Measurements from ENCODE around the gene PIGQ.

The PIGQ gene

DNA sequence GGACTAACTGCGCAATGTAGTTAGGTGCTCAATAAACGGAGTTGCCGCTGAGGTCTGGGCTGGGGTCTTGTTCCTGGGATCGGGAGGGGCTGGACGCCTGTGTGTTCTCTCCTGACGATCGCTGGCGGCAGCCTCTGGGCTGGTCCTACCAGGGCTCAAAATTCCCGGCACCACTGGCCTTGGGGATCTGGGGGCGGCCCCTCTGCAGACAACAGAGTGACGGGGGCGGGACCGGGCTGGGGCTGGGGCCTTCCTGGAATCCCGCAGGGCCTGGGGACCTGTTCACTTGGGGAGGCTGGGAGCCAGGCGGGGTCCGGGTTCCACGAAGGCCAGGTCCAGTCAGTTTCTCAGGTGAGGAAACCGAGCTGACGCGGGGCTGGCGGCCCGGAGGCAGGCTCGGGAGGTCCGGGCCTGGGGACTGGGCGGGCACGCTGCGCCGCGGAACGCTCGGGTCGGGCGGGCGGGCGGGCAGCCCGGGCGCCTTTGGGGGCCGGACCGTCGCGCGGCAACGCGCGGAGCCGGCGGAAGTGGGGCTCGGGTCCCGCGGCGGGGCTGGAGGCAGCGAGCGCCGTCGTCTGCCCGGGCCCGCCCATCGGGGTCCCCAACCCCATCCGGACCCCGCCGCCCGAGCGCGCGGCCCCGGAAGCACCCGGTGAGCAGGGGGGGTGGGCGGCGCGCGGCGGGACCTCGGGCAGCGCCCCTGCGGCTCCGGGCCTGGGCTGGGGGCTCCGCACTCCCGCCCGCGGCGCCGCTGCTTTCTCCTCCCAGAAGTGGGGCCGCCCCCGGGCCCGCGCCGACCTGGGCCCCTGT, at the start of gene PIGQ:
TSS of gene PIGQ (plus strand) at position 524 of the 810 bp plus-strand sequence. CDS start 4,107 bp downstream, outside the sequence.
- DNase-seq = peak; percentile 87

DNA sequence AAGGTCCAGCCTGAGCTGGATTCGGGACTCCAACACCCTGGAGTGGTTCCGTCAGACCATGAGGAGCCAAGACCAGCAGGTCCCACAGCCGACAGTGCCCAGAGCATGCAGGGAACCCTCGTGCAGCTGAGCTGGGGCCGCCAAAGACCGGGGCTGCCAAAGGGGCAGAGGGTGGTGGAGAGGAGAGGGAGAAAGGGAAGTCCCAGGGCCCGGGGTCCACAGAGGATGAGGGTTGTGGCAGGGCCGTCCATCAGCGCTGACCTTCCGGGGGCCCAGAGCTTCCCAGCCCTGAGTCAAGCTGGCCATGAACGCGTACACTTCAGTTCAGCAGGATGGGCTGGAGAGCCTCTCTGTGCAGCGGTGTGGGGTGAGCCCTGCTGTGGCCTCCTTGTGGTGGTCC, 48.9 kb upstream of the PIGQ start:
- DNase-seq = no peak

DNA sequence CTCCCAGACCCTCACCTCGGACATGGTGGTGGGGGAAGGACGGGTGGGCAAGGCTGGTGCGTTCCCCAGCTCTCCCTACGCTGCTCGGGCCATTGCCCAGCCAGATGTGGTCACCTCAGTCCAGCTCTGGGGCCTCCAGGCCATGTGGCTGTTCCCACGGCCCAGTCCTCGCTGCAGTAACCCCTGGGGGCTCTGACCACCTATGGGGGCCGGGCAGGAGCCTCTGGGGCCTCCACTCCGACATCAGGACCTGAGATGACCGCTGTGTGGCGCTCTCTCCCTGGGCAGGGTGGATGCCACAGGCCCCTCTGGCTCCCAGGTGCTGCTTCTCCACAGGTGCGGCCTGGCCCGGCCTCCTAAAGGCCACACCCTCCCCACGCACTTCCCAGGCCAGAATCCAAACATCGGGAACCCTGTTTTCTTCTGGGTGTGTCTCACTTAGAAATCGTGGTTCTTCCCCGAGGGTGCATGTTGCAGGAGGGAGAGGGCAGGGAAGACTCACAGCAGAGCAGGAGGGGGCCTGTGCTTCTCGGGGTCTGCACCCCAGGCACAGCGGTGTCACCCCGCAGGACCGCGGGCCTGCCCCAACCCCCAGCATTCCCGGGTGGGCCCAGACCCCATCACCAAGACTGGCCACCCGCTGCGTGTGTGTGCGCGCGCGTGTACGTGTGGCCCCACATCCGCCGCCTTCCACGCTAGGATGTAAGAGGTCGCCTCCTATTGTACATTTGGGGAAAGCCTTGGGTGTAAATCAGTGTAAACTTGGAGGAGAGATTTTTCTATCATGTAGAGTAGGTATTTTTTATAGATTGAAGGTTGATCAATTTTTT, 48.2 kb upstream of the PIGQ start:
- DNase-seq = no peak

DNA sequence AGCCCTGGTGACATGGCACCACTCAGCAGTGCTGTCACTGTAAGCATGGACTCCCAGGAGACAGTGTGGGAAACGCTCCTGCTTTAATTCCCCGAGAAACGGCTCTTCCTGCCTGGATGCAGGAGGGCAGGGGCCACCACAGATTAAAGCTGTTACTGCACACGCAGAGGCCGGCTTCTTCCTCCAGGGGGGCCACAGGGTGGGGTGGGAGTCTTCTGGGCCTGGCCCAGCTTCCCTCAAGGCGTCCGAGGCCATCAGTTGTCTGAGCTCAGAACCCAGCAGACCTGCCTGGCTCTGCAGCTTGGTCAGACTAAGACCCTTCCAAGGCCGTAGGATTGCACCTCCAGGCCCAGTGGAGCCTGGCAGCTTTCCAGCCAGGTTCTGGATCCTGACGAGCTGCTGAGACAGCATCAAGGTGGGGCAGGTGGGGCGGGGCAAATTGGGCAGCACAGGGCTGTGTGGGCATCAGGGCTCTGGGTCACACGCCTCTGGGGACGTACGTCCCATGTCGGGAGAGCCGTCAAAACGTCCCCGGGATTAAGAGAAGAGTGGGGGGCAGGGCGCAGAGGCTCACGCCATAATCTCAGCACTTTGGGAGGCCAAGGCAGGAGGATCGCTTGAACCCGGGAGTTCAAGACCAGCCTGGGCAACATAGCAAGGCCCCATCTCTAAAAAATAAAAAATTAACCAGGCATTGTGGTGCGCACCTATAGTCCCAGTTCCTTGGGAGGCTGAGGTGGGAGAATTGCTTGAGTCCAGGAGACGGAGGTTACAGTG, 47.3 kb upstream of the PIGQ start:
- no peak for DNase-seq

DNA sequence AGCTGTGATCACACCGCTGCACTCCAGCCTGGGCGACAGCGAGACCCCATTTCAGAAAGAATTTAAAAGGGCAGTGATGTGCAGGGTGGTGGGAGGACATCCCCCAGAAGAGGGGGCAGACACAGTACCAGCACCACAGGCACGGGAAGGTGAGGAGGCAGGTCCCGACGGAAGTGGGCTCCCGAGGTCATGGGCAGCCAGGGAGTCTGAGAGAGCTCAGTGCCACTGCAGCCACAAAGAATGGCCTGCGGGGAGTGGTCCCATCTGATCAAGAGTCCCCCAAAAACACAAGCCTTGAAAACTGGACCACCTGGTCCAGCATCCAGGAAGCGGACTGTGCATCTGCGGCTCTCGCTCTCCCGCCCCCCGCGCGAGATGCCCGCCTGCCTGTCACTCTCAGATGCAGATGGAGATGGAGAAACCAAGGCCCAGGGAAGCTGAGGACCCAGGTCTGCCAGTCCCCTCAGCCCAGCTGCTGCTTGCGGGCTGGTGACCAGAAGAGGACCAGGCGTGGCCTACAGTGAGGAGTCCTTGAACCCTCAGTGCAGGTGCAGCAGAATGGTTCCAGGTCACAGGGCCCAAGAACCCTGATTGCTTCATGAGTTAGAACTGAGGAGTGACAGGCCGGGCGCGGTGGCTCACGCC, 46.5 kb upstream of the PIGQ start:
- DNase-seq = no peak

DNA sequence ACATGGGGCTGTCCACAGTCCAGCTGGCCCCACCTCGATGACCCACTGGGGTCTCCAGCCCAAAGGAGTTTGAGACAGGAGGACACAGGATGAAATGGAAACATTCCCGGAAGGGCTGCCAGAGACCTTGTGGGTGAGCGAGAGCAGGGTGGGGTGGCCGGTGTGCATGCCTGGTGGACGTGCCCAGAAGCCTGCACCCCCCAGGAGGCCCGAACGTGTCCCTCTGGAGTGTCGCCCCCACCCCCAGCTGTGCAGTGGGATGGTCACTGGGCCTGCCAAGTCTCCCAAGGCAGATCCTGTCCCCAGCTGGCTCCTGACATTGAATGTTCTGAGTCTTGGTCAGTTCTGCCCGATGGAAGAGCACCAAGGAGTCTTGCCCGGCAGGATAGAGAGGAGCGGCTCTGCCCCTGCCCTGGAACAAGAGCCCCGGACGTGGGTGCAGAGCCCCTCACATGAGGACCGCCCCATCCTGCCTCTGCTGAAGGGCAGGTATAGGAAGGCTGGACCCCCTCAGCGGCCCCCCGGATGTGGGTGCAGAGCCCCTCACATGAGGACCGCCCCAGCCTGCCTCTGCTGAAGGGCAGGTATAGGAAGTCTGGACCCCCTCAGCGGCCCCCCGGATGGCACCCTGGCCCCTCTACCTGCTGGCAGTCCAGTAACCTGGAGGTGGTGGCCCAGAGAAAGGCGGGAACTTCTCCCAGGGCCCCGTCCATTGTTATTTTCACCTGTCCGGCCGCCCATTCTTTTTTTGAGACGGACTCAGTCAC, 45.3 kb upstream of the PIGQ start:
- no peak for DNase-seq

DNA sequence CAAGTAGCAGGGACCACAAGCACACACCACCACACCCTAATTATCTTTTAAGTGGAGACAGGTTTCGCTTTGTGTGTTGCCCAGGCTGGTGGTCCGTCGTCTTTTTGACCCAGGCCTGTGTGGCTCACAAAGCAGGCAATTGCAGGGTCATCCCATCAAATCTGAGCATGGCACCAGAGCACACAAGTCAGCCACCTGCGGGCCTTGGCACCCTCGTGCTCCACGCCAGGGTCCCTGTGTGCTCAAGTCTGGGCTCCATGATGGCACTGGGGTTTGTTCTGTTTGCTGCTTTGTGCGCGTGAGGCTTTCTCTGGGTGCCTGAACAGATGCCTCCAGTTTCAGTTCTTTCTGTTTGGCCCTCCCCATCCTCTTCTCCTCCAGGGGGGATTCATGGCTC, 44.6 kb upstream of the PIGQ start:
- DNase-seq = no peak

DNA sequence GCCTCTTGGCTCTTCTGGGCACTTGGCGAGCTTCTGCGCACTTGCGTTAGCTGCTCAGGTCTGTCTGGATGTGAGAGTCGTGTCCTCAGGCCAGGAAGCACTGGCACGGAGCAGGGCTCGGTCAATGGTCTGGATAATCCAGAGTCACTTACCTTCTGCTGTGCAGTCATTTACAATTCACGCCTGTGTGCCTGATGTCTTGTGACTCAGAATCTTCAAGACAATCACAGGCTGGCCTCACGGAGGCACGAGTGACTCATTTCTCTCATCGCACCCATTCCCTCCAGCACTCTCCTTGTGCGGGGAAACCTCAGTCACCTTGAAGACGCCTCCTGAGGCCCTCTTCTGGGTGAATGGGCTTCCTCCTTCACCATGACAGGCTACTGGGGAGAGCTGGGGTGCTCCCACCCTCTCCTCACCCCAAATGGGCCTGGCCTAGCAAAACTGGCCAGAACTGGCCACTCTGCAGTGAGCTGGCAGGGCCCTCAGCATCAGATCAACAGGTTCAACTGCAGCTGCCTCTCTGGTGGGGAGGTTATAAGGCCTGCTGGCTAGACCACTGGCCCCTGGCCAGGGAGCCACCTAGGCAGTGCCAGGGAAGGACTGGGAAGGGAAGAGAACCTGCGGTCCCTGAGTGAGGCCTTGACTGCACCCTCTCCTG, 44.1 kb upstream of the PIGQ start:
- DNase-seq = no peak

DNA sequence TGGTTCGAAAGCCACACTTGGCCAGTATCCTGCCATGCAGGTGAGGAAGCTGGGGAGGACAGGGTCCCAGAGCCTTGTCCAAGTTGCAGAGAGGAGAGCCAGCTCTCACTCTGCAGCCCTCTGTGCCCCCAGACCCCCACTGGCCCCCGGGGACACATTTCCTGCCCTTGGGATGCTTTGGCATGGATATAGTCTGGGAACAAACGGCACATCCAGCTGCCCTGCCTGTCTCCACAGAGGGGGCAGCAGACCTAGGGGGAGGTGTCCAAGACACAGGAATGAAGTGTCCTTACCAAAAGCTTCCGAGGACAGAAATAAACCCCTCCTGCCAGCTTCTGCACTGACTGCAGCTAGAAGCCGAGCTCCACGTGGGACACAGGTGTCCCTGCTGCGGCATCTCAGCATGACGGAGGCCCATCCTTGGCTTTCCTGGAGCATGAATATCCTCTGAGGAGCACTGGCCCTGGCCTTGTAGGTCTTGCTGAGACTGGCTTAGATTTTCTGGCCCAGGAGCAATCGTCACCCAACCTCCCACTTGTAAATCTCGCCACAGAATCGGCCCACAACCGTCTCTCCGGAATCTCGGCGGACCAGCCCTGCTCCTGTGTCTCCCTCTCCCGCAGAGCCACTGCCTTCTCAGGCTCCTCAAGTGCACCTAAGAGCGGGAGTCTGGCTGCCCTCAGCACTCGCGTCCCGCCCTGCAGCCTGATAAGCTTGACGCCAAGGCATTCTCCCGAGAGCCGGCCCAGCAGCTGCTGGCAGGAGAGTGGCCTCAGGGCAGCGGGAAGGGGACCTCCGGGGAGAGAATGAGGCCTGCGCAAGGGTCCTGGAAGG, 43.4 kb upstream of the PIGQ start:
- DNase-seq = peak; percentile 58

DNA sequence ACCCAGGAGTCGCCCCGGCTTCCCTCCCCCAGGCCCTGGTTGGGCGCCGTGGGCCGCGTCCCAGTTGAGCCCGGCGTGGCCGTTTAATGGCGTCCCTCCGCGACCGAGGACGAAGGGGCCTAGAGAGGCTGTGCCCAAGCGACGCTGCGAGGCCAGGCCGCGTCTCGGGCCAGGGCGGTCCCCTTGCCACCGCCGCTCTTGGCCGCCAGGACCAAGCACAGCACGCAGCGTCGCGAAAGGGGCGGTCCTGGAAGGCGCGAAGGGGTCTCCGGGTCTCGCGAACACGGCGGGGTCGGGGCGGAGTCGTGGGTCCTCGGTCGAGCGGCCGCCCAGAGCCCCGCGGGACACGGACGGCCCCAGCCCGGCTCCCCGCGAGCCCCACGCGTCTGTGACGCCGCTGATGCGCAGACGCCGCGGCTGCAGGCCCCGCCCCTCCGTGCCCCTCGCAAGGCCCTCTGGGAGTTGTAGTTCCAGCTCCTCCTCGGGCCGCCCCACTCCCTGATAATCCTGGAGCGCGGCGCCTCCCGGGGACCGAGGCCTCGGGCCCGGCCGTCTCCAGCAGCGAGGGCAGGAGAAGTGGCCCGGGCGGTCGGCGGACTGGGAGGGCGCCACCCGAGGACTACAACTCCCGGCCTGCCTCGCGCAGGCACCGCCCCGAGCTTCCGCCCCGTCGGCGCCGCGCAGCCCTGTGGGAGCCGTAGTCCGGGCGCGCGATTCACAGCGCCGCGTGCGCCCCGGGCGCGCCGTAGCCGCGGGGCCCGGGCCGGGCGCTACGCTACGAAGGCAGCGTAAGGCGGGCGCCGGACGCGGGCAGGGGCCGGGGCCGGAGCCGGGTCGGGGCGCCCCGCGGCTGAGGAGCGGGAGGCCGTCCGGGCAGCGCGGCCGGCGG, 42.5 kb upstream of the PIGQ start, which contains the start of gene CAPN15:
TSS of gene CAPN15 (plus strand) at position 698 of the 889 bp plus-strand sequence. CDS start 19,127 bp downstream, outside the sequence.
- peak; percentile 96 for DNase-seq

DNA sequence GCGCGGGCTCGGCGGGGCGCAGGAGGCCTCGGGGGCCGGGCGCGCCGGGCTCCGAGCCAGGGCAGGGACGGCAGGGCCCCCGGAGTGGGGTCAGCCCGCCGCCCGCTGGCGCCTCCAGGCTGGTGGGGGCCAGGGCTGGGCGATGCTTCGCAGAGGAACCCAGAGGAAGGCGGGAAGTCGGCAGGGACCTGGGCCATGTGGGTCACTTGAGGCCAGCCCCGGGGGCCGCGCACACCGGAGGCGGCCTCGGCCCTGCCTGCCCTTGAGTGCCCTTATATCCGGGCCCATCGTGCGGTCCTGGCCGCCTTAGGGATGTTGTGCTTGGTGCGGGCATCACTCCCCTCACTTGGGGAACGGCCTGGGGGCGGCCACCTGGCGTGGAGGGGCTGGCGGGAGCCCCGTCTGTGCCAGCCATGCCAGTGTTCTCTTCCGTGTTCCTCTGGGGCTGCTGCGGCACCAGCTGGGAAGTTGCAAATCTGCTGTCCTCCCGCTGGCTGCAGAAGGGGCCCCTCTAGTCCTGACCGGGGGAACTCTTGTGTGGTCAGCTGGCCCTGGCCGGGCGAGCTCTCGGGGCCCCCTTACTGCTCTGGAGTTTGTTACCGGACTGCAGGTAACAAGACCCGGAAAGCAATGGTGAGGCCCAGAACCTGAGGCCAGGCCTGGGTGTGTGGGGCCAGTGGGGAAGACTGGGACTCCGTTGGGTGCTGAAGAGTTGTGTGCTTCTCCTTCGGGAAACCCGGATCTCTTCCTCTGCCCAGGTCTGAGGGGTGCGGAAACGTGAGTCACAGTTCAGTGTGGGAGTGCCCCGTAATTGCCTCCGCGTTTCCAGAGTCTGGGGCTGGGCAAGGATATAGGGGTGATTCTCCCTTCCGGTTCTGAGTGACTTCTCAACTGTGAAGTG, 41.4 kb upstream of the PIGQ start:
- DNase-seq = peak; percentile 61

DNA sequence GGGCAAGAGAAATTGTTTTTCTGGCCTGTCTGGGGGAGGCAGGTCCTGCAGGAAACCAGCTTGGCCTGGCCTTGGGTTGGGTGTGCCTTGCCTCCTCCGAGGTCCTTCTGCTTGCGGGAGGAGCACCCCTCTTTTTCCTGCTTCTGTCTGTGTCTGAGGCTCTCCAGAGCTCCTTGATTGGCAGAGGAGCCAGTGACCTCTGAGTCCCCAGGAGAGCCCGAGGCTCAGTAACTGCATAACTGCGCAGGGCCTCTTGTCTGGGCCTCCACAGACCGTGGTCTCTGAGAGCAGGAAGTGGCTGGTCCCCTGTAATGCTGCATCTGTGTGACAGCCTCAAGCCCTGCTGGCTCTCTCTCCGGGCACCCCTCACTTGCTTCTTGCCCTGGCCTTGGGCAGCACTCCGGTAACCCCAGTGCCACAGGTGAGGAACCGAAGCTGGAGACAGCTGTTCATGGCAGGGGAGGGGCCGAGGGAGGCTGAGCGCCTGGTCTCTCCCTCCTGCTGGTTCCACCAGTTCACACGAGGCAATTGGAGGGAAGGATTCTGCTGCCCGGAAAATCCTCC, 40.7 kb upstream of the PIGQ start:
- no peak for DNase-seq

DNA sequence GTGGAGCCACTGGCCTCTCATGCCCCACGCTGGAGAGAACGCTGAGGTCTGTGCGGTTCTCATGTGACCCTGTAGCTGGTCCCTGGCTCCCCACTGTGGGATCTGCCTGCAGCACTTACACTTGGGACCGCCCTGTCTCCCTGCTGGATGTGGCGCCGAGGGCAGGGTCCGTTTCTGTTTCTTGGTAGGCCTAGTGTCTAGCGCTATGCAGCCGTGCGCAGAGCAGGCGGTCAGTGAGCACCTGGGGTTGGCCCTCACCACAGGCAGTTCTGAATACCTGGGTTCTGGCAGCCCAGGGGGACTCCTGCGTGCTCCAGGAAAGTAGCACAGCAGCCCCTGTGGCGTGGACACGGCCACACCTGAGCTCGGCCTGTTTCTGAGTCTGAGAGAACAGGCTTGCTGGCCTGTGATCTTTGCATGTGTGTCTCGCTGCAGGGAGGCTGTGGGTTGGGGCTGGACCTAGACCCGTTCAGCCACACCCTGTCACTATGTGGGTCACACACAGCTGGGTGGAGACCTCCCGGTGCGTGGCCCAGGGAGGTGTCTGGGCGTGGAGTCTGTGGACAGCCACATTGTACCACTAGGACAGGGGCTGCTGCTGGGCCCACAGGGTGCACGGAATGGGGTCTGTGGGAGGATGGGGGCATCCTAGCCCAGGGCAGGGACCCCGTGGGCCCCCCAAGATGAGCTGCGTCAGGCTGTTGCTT, 39.5 kb upstream of the PIGQ start:
- DNase-seq = no peak

DNA sequence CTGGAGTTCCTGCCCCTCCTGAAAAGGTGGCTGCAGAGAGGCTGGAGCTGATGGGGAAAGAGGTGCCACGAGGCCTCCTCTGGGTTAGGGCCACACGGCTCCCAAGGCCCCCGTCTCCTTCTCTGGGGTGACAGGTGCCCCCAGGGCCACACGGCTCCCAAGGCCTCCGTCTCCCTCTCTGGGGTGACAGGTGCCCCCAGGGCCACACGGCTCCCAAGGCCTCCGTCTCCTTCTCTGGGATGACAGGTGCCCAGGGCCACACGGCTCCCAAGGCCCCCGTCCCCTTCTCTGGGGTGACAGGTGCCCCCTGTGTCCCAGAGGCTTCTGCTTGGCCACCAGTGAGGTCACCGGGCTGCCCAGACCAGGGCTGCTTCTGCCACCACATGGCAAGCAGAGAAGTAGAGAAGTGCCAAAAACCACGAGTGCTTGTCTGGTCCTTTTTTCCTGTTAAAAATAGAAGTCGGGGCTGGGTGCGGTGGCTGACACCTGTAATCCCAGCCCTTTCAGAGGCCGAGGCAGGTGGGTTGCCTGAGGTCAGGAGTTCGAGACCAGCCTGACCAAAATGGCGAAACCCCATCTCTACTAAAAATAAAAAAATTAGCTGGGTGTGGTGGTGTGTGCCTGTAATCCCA, 38.2 kb upstream of the PIGQ start:
- DNase-seq = no peak

DNA sequence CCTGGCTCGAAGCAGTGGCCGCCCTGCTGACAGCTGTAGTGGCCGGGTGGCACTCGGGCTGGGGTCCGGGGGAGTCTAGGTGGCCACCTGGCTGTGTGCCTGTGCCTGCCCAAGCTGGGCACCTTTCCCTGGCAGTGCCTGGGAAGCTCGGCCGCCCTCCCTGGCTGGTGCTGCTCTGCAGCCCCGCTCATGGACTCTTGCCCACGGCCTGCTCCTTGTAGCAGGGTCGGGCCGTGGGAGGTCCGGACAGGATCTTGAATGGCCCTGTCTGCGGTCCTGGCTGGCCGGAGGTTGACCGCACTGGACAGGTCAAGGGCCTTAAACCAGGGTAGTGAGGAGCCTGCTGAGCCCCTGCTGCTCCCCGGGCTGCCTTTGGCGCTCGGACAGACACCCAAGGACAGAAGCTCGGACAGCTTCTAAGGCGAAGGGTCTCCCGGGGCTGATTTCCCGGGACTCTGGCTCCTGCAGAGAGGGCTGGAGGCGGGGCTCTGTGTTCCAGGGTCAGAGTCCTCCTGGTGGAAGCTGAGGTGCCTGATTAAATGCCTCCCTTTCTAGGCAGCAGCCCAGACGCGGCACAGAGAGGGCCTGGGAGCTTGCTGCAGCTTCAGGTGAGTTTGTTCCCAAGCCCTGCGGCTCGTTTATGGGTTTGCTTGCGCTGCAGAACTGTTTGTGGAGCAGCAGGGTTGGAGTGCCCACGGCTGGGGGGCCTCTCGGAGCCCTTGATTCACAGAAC, 36.2 kb upstream of the PIGQ start:
- no peak for DNase-seq

DNA sequence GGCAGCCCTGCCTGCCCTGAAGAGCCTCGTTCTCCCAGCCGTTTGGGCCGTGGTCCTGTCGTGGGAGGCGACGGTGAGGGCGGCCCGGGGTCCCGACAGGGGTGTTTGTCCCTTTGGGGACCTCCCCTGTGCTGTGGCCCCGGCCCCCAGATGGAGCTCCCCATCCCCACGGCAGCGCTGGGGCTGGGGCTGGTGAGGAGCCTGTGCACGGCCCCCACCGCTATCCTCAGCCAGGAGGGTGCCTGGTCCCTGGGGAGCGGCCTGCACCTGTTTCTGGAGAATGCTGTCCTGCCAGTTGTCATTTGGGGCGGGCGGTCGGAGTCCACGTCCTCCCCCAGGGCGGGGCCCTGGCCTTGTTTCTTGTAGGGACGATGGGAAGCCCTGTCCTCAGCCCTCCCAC, 35.6 kb upstream of the PIGQ start:
- DNase-seq = no peak
